Right ventricle myocardium superior (tissue), 1 donor: ENCODE data around the gene LPAR1. TPM values are rescaled to one million over a fixed set of nuclear protein-coding genes. Genes with fewer than 3 reads are reported as not detected.
"Not testable (repeated sequence)": the region's sequence is repeated elsewhere in the genome, so short reads cannot be mapped to it uniquely, and the experiment has no call there.

ENCODE experiments used
- ATAC-seq: fragments of 200-7000 bp; cut with Tn5 transposase; one replicate; pipeline ENCODE4 v1.9.1; 2020; ENCODE audit warnings: mild to moderate bottlenecking; ENCODE audit not compliant: poor library complexity
- DNase-seq: peaks from one replicate; pipeline ENCODE4 v3.0.0-alpha.2; 2020
- intact Hi-C: fragments of 100-400 bp; cut with DNase I; formaldehyde crosslinking; loops from one replicate; pipeline ENCODE4 v1.11.2; 2022
- long read RNA-seq: library from polyadenylated mRNA; unstranded; transcript quantifications from one replicate; pipeline ENCODE4 v2.0.0, GENCODE V29; 2021
- total RNA-seq: library from RNA; stranded (reverse); fragmentation: NEBNext Ultra II Directional; extraction: Animal tissue kit (Norgen Biotek cat#: 25700); gene quantifications from one replicate; pipeline ENCODE4 v1.2.1, GENCODE V29; 2021
- donor health status: DM: no; HTN: yes; CAD: no; lungs with severe emphysema.

Gene LPAR1
- total RNA-seq = 12.7 TPM
- long read RNA-seq, partial matches to known transcripts = 1 of 26 reads
- long read RNA-seq, other reads (novel, unspliced or antisense) = 25 of 26 reads

DNA sequence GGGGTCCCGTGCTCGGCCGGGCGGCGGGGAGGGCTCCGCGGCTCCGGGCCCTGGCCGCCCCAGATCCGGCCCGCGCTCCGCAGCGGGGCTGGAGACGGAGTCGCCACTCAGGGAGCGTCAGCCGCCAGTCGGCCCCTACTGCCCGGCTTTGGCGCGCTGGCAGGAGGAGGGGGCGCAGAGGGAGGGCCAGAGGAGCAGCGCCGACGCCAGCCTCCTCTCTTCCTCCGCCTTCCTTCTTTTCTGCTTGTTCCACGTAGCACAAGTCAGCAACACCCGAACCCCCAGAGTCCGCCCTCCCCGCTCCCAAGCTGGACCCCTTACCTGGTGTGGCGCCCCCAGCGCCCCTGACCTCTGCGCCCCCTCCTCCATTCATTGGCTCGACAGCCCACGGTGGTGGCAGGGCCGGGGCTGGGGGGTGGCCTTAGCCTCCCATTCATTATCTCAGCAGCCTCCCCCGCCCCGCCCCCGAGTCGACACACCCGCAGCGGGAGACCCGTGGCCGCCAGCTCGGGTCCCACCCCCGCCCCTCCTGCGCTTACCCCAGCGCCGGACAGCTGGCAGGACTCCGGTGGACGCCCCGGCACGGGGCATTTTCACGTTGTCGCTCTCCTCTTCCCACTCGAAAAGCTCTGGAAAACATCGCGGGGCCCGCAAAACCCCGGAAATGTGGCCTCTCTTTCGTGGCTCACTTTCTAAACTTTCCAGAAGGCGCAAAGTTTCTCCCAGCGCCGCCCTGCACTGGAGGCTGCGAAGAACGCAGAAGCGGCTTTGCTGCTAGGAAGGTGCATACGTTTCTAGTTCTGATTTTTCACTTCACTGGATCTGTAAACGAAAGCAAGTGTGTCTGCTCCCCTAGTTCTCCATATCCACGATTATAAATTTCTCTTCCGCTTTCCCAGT is at the start of gene LPAR1:
Gene LPAR1, minus strand, starts transcription at position 140 of the 900 bp plus-strand sequence. CDS start 66,353 bp downstream, outside the sequence.
- intact Hi-C loops = no loop called here
- peak; percentile 81 for DNase-seq
- peak; percentile 76 for ATAC-seq

GRCh38 chr9:111078391-111079038 is 40.2 kb upstream of the LPAR1 start:
- ATAC-seq (no peak), DNase-seq (no peak)
- intact Hi-C loops = no loop called here

DNA sequence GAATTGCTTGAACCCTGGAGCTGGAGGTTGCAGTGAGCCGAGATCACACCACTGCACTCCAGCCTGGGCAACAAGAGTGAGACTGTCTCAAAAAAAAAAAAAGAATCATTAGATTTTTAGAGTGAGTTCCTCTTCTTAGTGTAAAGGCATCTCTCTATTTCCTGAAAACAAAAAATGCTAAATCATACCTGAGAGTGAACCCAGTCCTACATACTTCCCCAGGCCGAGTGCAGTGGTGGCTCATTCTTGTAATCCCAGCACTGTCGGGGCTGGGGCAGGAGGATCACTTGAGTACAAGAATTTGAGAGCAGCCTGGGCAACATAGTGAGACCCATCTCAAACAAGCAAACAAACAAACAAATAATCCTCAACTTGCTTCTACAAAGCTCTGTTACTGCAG is 38.2 kb upstream of the LPAR1 start:
- DNase-seq (no peak), ATAC-seq (no peak)
- intact Hi-C loops = no loop called here

DNA sequence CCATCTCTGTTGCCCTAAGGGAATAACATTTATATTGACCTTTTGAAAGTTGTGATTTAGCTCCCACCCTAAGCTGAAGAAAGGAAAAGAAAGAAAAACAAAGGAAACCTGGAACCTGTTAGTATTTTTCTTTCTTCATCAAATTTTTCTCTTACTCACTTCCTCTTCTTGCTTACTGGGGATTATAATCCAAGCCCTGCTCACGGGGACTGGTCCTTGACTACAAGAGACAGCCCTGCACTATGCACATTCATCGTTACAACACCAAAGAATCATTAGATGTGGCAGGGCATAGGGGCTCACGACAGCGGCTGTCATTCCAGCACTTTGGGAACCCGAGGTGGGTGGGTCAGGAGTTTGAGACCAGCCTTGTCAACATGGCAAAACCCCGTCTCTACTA is 37.8 kb upstream of the LPAR1 start:
- ATAC-seq = no peak

GRCh38 chr9:111074395-111074794 is 36.1 kb upstream of the LPAR1 start:
- ATAC-seq = no peak
- intact Hi-C loops = no loop called here
- DNase-seq = no peak

More for the DNA sequence above, 37.8 kb upstream of the LPAR1 start:
- intact Hi-C loops = no loop called here
- DNase-seq = no peak

DNA sequence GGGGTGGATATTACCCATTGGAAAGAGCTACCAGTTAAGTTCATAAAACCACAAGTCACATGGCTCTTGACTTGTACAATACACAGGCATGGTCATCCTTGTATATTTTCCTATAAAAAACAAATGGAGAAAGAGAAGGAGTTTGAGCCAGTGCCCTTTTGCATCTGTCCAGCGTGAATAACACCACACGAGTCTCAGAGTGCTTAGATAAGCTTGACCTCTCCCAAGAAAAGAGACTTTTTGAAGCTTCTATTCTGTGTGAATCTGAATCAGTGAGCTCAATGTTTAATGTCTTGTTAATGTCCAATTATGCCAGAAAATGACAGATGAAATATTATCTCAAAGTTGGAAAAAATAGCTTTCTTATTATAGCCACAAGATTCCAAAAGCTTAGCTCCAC is 30.9 kb upstream of the LPAR1 start:
- no peak for DNase-seq
- ATAC-seq = no peak
- intact Hi-C loops = no loop called here

GRCh38 chr9:111068771-111069170 is 30.5 kb upstream of the LPAR1 start:
- DNase-seq (no peak), ATAC-seq (peak; percentile 24)
- intact Hi-C loops = no loop called here

DNA sequence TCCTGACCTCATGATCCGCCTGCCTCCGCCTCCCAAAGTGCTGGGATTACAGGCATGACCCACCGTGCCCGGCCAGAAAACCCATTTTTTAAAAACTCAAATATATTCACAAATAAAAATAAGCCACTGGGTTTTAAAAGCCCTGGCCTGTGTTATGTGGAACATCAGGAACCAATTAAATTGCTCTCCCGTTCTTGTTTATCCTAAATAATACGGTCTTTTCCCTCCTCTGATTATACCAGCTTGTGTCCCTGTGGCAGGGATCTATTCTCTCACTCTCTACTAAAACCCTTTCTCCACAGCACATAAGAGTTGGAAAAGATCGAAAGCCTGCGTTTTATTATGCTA is 30.1 kb upstream of the LPAR1 start:
- DNase-seq (no peak), ATAC-seq (no peak)
- intact Hi-C loops = no loop called here

DNA sequence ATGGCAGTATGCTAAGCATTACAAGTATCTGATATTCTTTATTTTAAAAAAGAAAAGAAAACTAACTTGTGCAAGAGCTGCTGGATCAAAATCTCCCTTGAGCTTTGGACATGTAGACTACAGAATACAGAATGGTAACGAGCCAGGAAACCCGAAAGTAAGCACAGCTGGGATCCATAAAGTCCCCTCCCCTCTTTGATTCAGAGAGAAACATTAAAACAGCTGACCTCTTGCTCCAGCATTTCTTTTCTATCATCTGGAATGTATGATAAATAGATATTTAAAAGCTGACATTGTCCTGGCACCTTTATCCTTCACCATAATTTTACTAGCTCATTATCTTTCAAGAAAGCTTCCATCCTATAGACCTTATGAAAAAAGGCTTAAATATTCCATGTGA is 28.2 kb upstream of the LPAR1 start:
- ATAC-seq (peak; percentile 82), DNase-seq (no peak)
- intact Hi-C loops = no loop called here

DNA sequence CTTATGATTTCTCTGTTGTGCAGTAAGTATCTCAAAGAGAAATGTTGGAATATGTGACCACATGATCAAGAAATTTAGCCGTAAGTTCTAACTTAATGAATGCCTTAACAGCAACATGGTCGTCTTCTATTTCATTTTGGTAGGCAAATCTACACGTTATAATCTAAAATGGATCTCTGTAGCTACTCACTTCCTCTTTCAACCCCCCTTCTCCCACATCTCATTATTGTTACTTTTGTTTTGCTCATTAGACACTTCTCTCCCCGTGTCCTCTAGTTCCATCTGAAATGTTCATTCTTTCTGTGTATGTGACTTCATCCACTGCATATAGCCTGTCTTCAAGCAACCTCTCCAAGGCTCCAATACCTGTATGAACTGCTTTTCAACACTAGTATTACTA is 27.1 kb upstream of the LPAR1 start:
- ATAC-seq = no peak
- DNase-seq = no peak
- intact Hi-C loops = no loop called here

- no peak for ATAC-seq
Observed at GRCh38 chr9:111064160-111064837, 26.0 kb upstream of the LPAR1 start.

GRCh38 chr9:111063332-111063731 is 25.1 kb upstream of the LPAR1 start:
- intact Hi-C loops = no loop called here
- ATAC-seq (no peak), DNase-seq (no peak)

More at GRCh38 chr9:111064160-111064837, 26.0 kb upstream of the LPAR1 start:
- no peak for DNase-seq
- intact Hi-C loops = no loop called here

DNA sequence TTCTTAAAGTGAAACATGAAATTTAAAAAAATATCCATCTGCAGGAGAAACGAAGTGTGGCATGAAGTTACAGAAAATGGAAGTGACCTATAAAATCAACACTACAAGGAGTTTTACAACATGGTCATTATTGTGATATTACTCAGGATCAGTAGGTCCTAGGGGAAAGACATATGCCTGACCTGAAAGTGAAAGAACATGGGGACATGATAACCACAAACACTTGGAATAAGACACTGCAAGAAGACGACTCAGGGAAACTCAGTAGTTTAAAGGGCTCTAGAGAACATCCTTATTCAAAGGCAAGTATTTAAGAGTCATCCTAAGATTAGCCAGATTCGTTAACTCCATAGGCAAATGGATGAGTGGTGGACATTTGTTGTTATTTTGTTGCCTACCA is 19.9 kb upstream of the LPAR1 start:
- DNase-seq (no peak), ATAC-seq (no peak)
- intact Hi-C loops = no loop called here

DNA sequence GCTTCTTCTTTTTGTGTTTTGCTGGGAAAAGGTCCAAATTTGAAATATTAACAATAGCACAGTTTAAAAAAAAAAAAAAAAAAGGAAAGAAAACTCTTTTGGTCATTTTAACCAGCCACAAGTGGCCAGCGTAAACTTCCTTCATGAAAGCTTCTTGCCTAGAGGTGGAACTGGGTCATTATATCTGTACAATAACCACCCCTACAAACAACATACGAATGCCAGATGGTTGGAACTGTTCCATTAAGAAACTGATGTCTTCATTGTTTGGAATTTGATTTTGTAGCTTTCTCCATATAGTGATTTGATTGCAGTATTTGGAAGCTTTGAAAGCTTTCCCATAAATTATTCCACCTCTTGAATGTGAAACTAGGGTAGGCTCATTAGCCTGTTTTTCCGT is 18.3 kb upstream of the LPAR1 start:
- no peak for DNase-seq
- ATAC-seq = no peak
- intact Hi-C loops = no loop called here

DNA sequence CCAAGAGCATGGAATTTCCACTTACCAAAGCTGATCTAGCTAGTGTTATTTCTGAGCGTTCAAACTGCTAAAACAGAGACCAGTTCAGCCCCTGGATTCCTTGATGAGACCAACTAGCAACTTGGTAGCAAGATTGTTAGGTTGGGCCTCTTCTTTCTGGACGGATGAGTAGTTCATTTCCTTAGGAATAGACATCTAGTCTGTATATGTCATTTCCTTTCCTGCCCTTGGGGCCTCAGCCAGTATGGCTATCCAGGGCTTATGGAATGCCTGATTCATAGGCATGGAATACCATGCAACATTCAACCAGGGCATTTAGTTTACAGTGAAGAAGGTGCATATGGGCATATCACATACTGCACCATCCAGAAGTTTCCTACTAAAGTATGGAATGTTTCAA is 14.5 kb upstream of the LPAR1 start:
- no peak for ATAC-seq
- no peak for DNase-seq
- intact Hi-C loops = no loop called here

- DNase-seq (no peak), ATAC-seq (no peak)
- intact Hi-C loops = no loop called here
Observed at GRCh38 chr9:111051400-111051799, 13.1 kb upstream of the LPAR1 start.

GRCh38 chr9:111050819-111051218 is 12.5 kb upstream of the LPAR1 start:
- DNase-seq (no peak), ATAC-seq (no peak)
- intact Hi-C loops = no loop called here

DNA sequence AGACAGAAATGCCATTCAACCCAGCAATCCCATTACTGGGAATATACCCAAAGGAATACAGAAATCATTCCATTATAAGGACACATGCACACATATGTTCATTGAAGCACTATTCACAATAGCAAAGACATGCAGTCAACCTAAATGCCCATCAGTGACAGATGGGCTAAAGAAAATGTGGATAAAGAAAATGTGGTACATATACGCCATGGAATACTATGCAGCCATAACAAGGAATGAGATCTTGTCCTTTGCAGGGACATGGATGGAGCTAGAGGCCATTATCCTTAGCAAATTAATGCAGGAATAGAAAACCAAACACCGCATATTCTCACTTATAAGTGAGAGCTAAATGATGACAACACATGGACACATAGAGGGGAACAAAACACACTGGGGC is 9.0 kb upstream of the LPAR1 start:
- intact Hi-C loops, ATAC-seq, DNase-seq: not testable (repeated sequence)

- no peak for ATAC-seq
- intact Hi-C loops = no loop called here
- no peak for DNase-seq
Observed at GRCh38 chr9:111041902-111042301, 3.6 kb upstream of the LPAR1 start.

DNA sequence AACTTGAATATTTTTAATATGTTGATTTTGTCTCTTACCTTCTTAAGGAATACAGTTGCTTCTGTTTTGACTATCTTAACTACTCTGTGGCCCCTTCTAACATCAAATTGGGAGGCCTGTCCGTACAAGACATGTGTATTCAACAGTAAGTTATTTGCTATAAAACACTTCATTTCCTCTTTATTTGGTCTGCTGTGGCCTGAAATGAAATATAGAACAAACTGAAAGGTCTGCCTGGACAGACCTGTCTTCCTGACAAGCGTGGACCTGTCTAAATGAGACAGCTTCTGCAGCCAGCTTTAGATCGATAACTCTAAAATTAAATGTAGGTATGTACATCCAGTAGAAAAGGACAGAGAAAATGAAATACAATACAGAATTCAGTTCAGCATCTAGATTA is 2.2 kb upstream of the LPAR1 start:
- DNase-seq (no peak), ATAC-seq (no peak)
- intact Hi-C loops = no loop called here
